Cardiac atrium fibroblast (primary cell): ENCODE measurements around the gene DNAJC6. TPM values are rescaled to one million over a fixed set of nuclear protein-coding genes. Genes with fewer than 3 reads are reported as not detected.

Source experiments
- total RNA-seq: library from RNA; depleted of rRNA; stranded (reverse); fragments of >200 nt; gene quantifications from 2 replicates; pipeline ENCODE4 v1.2.3, GENCODE V29; 2015

The DNAJC6 gene
- total RNA-seq: 1.1 and 4.7 TPM in 2 replicates

DNA sequence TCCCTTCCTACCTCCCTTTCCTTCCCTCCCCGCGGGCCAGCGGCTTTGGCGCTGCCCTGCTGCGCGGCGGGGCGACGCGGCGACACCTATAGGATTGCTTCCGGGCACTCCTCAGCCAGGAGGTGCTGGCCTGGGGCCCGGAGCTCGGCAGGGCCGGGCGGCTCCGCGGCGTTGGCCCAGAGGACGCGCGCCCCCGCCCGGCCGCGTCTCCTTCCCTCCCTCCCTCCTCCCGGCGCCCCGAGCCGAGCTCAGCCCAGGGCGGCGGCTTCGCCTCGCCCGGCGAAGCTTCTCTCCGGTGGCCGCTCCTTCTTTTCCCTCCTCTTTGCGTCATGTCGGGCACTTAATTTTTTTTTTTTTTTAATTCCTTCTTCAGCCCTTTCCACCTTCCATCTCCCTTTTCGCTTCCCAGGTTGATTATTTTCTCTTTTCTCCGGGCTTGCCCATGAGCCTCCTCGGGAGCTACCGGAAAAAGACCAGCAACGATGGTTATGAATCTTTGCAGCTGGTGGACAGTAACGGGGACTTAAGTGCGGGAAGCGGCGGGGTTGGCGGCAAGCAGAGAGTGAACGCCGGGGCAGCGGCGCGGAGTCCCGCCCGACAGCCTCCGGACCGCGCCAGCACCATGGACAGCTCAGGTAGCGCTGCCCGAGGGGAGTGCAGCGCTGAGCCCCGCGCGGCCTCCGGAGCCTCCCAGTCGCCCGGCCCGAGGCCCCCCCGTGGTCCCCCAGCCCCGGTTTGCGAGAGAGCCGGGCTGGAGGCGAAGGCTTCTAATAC, at the start of gene DNAJC6:
Gene DNAJC6, plus strand, starts transcription at position 240 of the 774 bp plus-strand sequence. Its CDS starts 203 bp downstream, at position 443.

GRCh38 chr1:65420590-65421350, 111.4 kb downstream of the DNAJC6 start, which contains the start of the genes LEPR and LEPROT:
Gene LEPR (plus strand): TSS chr1:65420668. CDS start chr1:65565566, 144,898 bp downstream.
Gene LEPROT (plus strand): TSS chr1:65420668. CDS start chr1:65420725, 57 bp downstream.

Other genes starting within 250 kb of the DNAJC6 start
- 95.0 and 115 TPM in 2 replicates for gene AK4, start 161.3 kb upstream of the DNAJC6 start, total RNA-seq
- 13.3 and 15.7 TPM in 2 replicates for gene LEPR, start 111.1 kb downstream of the DNAJC6 start, total RNA-seq
- 70.6 and 73.7 TPM in 2 replicates for gene LEPROT, start 111.1 kb downstream of the DNAJC6 start, total RNA-seq